ENCODE data around the gene PPP1R36.

Gene PPP1R36, protein sequence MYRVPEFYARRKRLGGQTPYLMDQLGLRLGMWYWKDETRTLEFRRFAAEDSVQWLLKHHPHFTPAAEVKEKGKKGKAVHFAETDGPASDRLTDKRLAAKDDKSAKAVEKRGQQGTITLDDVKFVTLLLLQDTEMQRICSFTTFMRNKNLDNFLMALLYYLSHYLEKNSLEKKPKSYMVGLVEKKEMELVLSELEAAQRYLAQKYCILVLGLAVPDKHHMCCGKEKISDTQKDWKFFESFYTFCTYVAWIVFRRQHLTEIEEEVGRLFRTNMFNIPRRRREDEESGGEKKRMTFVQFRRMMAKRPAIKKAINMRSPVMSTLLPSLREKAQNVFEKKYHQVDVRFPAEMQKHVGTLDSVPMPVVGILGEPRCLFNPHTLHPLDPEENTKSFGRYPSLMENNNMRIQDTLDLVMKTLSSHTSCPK

DNA sequence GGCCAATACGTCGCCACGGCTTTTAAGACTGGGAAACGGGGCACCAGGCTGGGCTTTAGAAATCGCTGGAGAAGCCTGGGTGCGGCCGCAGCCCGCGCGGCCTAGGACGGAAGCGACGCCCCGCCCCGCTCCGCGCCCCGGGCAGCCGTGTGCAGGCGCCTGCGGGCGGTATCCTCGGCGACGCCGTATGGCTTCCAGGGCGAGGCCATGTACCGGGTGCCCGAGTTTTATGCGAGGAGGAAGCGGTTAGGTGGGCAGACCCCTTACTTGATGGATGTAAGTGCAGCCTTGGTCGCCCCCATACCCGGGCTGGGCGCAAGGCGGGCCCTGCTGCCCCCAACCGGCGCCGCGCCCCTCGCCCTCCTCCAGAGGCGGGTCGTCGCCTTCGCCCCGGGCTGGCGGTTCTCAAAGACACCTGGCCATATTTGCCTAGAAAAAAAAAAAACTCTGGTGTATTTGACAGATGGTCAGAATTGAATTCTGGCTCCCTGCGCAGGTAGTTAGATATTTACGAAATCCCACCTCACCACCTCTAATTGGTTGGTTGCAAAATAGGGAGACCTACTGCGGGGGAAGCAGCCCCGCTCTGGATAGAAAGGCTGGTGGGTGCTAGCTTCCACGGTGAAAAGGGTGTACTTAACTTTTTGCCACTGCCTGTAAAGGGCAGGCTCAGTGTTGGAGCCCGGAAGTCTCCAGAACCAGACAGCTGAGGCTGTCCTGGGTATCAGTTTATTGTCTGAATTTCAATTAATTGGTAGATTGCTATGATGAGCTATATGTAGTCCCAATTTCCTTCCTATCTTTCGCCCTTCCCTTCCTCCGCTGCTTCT lies at the start of gene PPP1R36:
Gene PPP1R36 (plus strand): TSS at position 171 of the 830 bp plus-strand sequence. CDS start 37 bp downstream, at position 208.
- Histone ChIP-seq H3K27me3 (ENCODE audit: control insufficient read depth, insufficient read depth, low read length) (peaks cover 35% of the 10 kb centered on the region), H3K27ac (ENCODE audit: low read length) (no peak within 1 kb of the TSS), H3K4me1 (ENCODE audit: control insufficient read depth, low read depth, low read length) (peaks cover 14% of the 10 kb centered on the region), H3K9me3 (ENCODE audit: control insufficient read depth, low read depth, low read length) (no peaks in the 10 kb centered on the region), H3K9ac (ENCODE audit: low read length) (no peak within 1 kb of the TSS), H3K4me3 (ENCODE audit: low read length) (peak within 1 kb of the TSS; percentile 64), H3K36me3 (ENCODE audit: control insufficient read depth, low read depth, low read length) (no peaks in the 10 kb centered on the region)

DNA sequence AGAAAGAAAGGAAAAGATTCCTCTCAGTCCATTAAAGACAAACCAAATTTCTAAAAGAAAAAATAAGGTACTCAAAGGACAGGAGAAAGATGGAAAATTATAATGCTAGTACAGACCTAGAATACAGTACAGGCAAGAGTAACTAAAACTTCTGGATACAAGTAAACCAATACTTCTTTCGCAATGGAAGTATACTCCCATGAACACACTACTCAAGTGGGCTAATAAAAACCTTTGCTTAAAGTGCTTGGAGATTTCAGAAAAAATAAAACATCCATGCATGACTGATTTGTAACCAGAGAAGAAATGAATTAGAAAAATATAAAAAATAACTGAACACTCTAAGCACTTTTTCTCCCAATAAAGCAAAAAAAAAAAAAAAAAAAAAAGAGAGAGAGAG lies 49.7 kb upstream of the PPP1R36 start:
- Histone ChIP-seq H3K27me3 (ENCODE audit: control insufficient read depth, insufficient read depth, low read length) (no peaks in the 10 kb centered on the region), H3K27ac (ENCODE audit: low read length) (no peak overlapping the region), H3K36me3 (ENCODE audit: control insufficient read depth, low read depth, low read length) (peaks cover 9% of the 10 kb centered on the region), H3K4me3 (ENCODE audit: low read length) (no peak overlapping the region), H3K4me1 (ENCODE audit: control insufficient read depth, low read depth, low read length) (no peaks in the 10 kb centered on the region), H3K9ac (ENCODE audit: low read length) (no peak overlapping the region), H3K9me3 (ENCODE audit: control insufficient read depth, low read depth, low read length) (no peaks in the 10 kb centered on the region)

GRCh38 chr14:64501411-64502171 lies 48.2 kb upstream of the PPP1R36 start:
- no peaks in the 10 kb centered on the region for H3K4me1 ChIP-seq (ENCODE audit: control insufficient read depth, low read depth, low read length)

GRCh38 chr14:64502456-64502855 lies 47.3 kb upstream of the PPP1R36 start:
- Histone ChIP-seq H3K36me3 (ENCODE audit: control insufficient read depth, low read depth, low read length) (peaks cover 6% of the 10 kb centered on the region), H3K9me3 (ENCODE audit: control insufficient read depth, low read depth, low read length) (no peaks in the 10 kb centered on the region), H3K27ac (ENCODE audit: low read length) (no peak overlapping the region), H3K4me1 (ENCODE audit: control insufficient read depth, low read depth, low read length) (peaks cover 3% of the 10 kb centered on the region), H3K9ac (ENCODE audit: low read length) (peak overlapping the region; percentile 97), H3K4me3 (ENCODE audit: low read length) (peak overlapping the region; percentile 97), H3K27me3 (ENCODE audit: control insufficient read depth, insufficient read depth, low read length) (no peaks in the 10 kb centered on the region)

More at GRCh38 chr14:64501411-64502171, 48.2 kb upstream of the PPP1R36 start:
- H3K36me3 ChIP-seq (ENCODE audit: control insufficient read depth, low read depth, low read length), result peaks cover 6% of the 10 kb centered on the region
- H3K9ac ChIP-seq (ENCODE audit: low read length), result no peak overlapping the region
- no peak overlapping the region for H3K4me3 ChIP-seq (ENCODE audit: low read length)
- no peaks in the 10 kb centered on the region for H3K9me3 ChIP-seq (ENCODE audit: control insufficient read depth, low read depth, low read length)
- H3K27ac ChIP-seq (ENCODE audit: low read length), result no peak overlapping the region
- H3K27me3 ChIP-seq (ENCODE audit: control insufficient read depth, insufficient read depth, low read length), result no peaks in the 10 kb centered on the region

- Histone ChIP-seq H3K4me1 (ENCODE audit: control insufficient read depth, low read depth, low read length) (peaks cover 7% of the 10 kb centered on the region), H3K4me3 (ENCODE audit: low read length) (peak overlapping the region; percentile 97), H3K27ac (ENCODE audit: low read length) (peak overlapping the region; percentile 43), H3K9me3 (ENCODE audit: control insufficient read depth, low read depth, low read length) (no peaks in the 10 kb centered on the region), H3K27me3 (ENCODE audit: control insufficient read depth, insufficient read depth, low read length) (no peaks in the 10 kb centered on the region), H3K36me3 (ENCODE audit: control insufficient read depth, low read depth, low read length) (peaks cover under 1% of the 10 kb centered on the region), H3K9ac (ENCODE audit: low read length) (peak overlapping the region; percentile 97)
Measured at GRCh38 chr14:64502887-64503433, 46.8 kb upstream of the PPP1R36 start.

- Histone ChIP-seq H3K4me1 (ENCODE audit: control insufficient read depth, low read depth, low read length) (peaks cover 12% of the 10 kb centered on the region), H3K9me3 (ENCODE audit: control insufficient read depth, low read depth, low read length) (no peaks in the 10 kb centered on the region), H3K27ac (ENCODE audit: low read length) (peak within 1 kb of the TSS; percentile 89)
Measured at GRCh38 chr14:64503434-64504309, 46.1 kb upstream of the PPP1R36 start, which contains the start of gene ZBTB25. Gene ZBTB25 (minus strand): TSS chr14:64503838. CDS start chr14:64490533, 13,305 bp downstream.

DNA sequence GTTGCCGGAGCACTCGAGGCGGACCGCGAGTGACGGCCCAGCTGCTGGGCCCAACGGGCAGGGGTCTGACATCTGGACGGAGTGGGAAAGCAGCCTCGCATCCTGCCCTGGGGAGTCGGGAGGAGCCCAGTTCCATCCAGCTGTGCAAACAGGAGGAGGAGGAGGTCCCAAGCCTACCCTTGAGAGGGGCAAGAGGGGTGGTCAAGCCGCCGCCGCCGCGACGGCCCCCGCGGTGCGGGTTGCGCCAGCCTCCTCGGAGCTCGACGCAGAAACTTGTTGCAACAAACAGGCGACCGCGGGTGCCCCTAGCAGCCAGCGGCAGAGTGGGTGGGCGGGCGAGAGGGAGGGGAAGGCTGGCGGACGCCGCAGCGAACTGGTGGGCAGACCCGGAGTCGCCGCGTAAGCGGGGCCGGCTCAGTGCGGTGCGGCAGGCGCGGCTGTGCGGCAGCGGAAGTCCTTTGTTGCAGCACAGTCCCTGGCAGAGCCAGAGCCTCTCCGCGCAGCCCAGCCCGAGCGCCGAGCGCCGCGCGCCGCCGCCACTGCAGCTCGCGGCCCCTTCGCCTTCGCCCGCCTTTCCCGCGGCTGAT lies 45.4 kb upstream of the PPP1R36 start, which contains the start of gene ZBTB1:
Gene ZBTB1 (plus strand): TSS at position 461 of the 587 bp plus-strand sequence. CDS start 16,735 bp downstream, outside the sequence.
- peaks cover 17% of the 10 kb centered on the region for H3K4me1 ChIP-seq (ENCODE audit: control insufficient read depth, low read depth, low read length)
- peak within 1 kb of the TSS; percentile 97 for H3K4me3 ChIP-seq (ENCODE audit: low read length)
- no peaks in the 10 kb centered on the region for H3K27me3 ChIP-seq (ENCODE audit: control insufficient read depth, insufficient read depth, low read length)
- peak within 1 kb of the TSS; percentile 89 for H3K27ac ChIP-seq (ENCODE audit: low read length)
- no peaks in the 10 kb centered on the region for H3K36me3 ChIP-seq (ENCODE audit: control insufficient read depth, low read depth, low read length)
- no peaks in the 10 kb centered on the region for H3K9me3 ChIP-seq (ENCODE audit: control insufficient read depth, low read depth, low read length)
- peak within 1 kb of the TSS; percentile 97 for H3K9ac ChIP-seq (ENCODE audit: low read length)

More at GRCh38 chr14:64503434-64504309, 46.1 kb upstream of the PPP1R36 start, which contains the start of gene ZBTB25:
- Histone ChIP-seq H3K27me3 (ENCODE audit: control insufficient read depth, insufficient read depth, low read length) (no peaks in the 10 kb centered on the region), H3K4me3 (ENCODE audit: low read length) (peak within 1 kb of the TSS; percentile 97), H3K36me3 (ENCODE audit: control insufficient read depth, low read depth, low read length) (no peaks in the 10 kb centered on the region), H3K9ac (ENCODE audit: low read length) (peak within 1 kb of the TSS; percentile 97)

DNA sequence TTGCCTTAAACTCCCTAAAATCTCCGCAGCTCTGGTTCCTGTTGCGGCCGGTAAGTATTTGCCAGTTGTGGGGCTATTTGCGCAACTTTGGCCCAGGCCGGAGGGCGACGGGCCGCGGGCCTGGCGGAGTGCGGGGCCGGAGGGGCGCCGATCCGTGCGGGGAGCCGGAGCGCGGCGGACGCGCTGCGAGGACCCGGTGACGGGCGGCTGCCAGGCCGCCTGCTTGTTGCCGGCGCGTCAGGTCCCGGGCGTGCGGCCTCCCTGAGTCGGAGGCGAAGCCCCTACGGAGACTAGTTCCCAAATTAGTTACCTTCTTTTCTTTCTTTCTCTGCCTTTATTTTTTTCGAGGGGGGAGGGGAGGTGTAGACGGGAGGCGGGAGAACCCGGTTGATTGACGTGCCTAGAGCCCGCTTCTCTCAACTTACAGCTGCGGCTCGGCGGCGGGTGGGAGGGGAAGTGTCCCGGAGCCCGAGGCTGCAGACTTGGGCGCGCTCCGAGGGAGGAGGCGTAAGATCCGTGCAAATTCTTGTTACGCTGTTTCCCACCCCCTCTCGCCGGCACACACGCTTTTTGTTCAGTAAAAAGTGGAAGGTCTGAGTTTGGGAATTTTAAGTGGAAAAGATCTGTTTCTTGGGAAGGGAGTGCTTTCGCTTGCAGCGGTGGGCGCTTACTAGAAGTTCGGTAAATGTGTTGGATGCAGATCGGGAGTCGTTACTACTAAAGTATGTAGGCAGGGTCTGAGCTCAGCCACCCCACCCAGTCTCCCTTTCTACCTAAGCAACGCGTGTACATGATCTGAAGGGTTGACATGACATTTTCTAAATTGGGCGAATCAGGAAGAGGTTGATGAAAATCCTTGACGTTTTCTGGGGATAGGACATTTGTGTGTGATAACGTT lies 44.6 kb upstream of the PPP1R36 start:
- Histone ChIP-seq H3K27me3 (ENCODE audit: control insufficient read depth, insufficient read depth, low read length) (no peaks in the 10 kb centered on the region), H3K9ac (ENCODE audit: low read length) (peak overlapping the region; percentile 97), H3K27ac (ENCODE audit: low read length) (peak overlapping the region; percentile 83), H3K4me3 (ENCODE audit: low read length) (peak overlapping the region; percentile 97), H3K4me1 (ENCODE audit: control insufficient read depth, low read depth, low read length) (peaks cover 17% of the 10 kb centered on the region), H3K36me3 (ENCODE audit: control insufficient read depth, low read depth, low read length) (no peaks in the 10 kb centered on the region), H3K9me3 (ENCODE audit: control insufficient read depth, low read depth, low read length) (no peaks in the 10 kb centered on the region)

DNA sequence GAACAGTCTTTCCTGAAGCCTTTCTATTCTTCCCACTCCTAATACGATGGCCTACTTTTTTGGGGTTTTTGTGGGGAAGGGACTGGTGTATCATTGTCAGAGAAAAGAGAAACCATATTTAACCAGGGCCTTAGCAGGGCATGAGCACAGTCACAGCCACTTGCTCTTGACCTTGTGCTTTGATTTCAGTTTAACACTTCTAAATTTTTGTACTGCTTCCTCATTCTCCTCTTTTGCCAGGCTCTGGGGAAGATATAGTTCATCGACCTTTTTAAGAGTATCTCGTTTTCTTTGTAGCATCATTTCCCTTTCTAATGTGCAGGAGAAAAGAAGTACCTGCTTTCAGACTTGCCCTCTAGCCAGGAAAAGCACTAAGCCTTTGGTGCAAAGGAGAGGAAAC lies 43.0 kb upstream of the PPP1R36 start:
- no peaks in the 10 kb centered on the region for H3K27me3 ChIP-seq (ENCODE audit: control insufficient read depth, insufficient read depth, low read length)
- no peaks in the 10 kb centered on the region for H3K9me3 ChIP-seq (ENCODE audit: control insufficient read depth, low read depth, low read length)
- no peaks in the 10 kb centered on the region for H3K36me3 ChIP-seq (ENCODE audit: control insufficient read depth, low read depth, low read length)
- H3K9ac ChIP-seq (ENCODE audit: low read length), result no peak overlapping the region
- peaks cover 22% of the 10 kb centered on the region for H3K4me1 ChIP-seq (ENCODE audit: control insufficient read depth, low read depth, low read length)
- no peak overlapping the region for H3K27ac ChIP-seq (ENCODE audit: low read length)
- H3K4me3 ChIP-seq (ENCODE audit: low read length), result peak overlapping the region; percentile 3

Measured in iPS-18a (cell line).